Measurements from ENCODE around the gene EGR4. TPM values are rescaled to one million over a fixed set of nuclear protein-coding genes. Genes with fewer than 3 reads are reported as not detected.

EGR4 gene
- total RNA-seq, 1 experiment from 2014 or later, result not detected

DNA sequence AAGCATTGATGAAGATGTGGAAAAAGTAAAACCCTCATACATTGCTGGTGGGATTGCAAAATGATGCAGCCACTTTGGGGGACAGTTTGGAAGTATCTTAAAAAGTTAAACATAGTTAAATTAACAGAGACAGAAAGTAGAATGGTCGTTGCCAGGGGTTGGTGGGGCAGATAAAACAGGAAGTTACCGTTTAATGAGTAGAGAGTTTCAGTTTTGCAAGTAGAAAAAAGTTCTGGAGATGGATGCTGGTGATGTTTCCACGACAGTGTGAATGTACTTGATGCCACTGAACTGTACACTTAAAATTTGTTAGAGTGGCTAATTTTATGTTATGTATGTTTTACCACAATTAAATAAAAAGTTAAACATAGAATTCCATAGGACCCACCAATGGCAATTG lies 44.5 kb upstream of the EGR4 start:
- Mint-ChIP-seq H3K36me3 (ENCODE audit: insufficient read depth, unreplicated experiment) (no peaks in the 10 kb centered on the region), H3K9me3 (ENCODE audit: unreplicated experiment) (no peaks in the 10 kb centered on the region), H3K4me3 (ENCODE audit: unreplicated experiment) (no peak overlapping the region), H3K4me1 (ENCODE audit: low read depth, unreplicated experiment) (no peaks in the 10 kb centered on the region), H3K27ac (ENCODE audit: unreplicated experiment) (no peak overlapping the region), H3K27me3 (ENCODE audit: insufficient read depth, unreplicated experiment) (peaks cover 3% of the 10 kb centered on the region)
- BruUV-seq (replicated peaks), result no TSS peak
- no peaks in the 10 kb centered on the region for H3K36me3 ChIP-seq (ENCODE audit: control insufficient read depth, insufficient read depth, low read length)
- no peak overlapping the region for H3K4me3 ChIP-seq (ENCODE audit: low read depth, low read length)
- TF ChIP-seq, protein P1, sequence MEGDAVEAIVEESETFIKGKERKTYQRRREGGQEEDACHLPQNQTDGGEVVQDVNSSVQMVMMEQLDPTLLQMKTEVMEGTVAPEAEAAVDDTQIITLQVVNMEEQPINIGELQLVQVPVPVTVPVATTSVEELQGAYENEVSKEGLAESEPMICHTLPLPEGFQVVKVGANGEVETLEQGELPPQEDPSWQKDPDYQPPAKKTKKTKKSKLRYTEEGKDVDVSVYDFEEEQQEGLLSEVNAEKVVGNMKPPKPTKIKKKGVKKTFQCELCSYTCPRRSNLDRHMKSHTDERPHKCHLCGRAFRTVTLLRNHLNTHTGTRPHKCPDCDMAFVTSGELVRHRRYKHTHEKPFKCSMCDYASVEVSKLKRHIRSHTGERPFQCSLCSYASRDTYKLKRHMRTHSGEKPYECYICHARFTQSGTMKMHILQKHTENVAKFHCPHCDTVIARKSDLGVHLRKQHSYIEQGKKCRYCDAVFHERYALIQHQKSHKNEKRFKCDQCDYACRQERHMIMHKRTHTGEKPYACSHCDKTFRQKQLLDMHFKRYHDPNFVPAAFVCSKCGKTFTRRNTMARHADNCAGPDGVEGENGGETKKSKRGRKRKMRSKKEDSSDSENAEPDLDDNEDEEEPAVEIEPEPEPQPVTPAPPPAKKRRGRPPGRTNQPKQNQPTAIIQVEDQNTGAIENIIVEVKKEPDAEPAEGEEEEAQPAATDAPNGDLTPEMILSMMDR (IDR thresholded peaks at IDR 0.05; ENCODE audit: insufficient read depth in 1 of 2, low read depth in 1 of 2, low read length in 1 of 2, severe bottlenecking in 1 of 2, unreplicated experiment in 1 of 2), result no peak
- no peaks in the 10 kb centered on the region for H3K4me1 ChIP-seq
- 0 out of 2 replicates have a peak, but pooled peaks cover 2% of the 10 kb centered on the region for H3K9me3 ChIP-seq
- H3K27me3 ChIP-seq (replicated peaks; ENCODE audit: control insufficient read depth, insufficient read depth, low read length), result no peaks in the 10 kb centered on the region
- intact Hi-C loops (cut with micrococcal nuclease; ENCODE audit: unreplicated experiment), result no loop called here
- CTCF ChIA-PET, result no interaction called here
- POLR2A ChIA-PET, result no interaction called here
- DNase-seq, result no peak

DNA sequence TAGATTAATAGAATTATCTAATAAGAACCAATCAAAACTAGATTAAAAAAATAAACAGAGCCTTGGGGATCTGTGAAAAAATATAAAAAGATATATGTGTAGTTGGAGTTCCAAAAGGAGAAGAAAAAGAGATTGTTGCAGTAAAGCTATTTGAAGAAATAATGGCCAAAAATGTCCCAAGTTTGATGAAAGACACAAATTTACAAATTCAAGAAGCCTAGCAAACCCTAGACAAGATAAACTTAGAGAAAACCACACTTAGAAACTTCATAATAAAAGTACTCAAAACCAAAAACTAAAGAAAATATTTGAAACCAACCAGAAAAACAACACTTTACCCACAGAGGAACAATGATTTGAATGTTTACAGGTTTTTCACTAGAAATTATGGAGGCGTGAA lies 41.3 kb upstream of the EGR4 start:
- H3K4me1 ChIP-seq, result peaks cover 2% of the 10 kb centered on the region; the same call in 1 of the 2 replicates
- H3K27me3 Mint-ChIP-seq (ENCODE audit: insufficient read depth, unreplicated experiment), result peaks cover 7% of the 10 kb centered on the region
- H3K36me3 ChIP-seq (ENCODE audit: control insufficient read depth, insufficient read depth, low read length), result no peaks in the 10 kb centered on the region
- H3K4me3 ChIP-seq (ENCODE audit: low read depth, low read length), result no peak overlapping the region
- H3K4me1 Mint-ChIP-seq (ENCODE audit: low read depth, unreplicated experiment), result no peaks in the 10 kb centered on the region
- H3K9me3 Mint-ChIP-seq (ENCODE audit: unreplicated experiment), result no peaks in the 10 kb centered on the region
- H3K27me3 ChIP-seq (replicated peaks; ENCODE audit: control insufficient read depth, insufficient read depth, low read length), result no peaks in the 10 kb centered on the region
- no peak overlapping the region for H3K27ac Mint-ChIP-seq (ENCODE audit: unreplicated experiment)
- intact Hi-C loops (cut with micrococcal nuclease; ENCODE audit: unreplicated experiment), result no loop called here
- POLR2A ChIA-PET, result no interaction called here
- CTCF ChIA-PET, result no interaction called here
- no TSS peak for BruUV-seq (replicated peaks)
- no peak overlapping the region for H3K4me3 Mint-ChIP-seq (ENCODE audit: unreplicated experiment)
- no peak for DNase-seq
- TF ChIP-seq, protein P1 (IDR thresholded peaks at IDR 0.05; ENCODE audit: insufficient read depth in 1 of 2, low read depth in 1 of 2, low read length in 1 of 2, severe bottlenecking in 1 of 2, unreplicated experiment in 1 of 2), result no peak
- no peaks in the 10 kb centered on the region for H3K36me3 Mint-ChIP-seq (ENCODE audit: insufficient read depth, unreplicated experiment)
- H3K9me3 ChIP-seq, result 0 out of 2 replicates have a peak, but pooled peaks cover 2% of the 10 kb centered on the region

DNA sequence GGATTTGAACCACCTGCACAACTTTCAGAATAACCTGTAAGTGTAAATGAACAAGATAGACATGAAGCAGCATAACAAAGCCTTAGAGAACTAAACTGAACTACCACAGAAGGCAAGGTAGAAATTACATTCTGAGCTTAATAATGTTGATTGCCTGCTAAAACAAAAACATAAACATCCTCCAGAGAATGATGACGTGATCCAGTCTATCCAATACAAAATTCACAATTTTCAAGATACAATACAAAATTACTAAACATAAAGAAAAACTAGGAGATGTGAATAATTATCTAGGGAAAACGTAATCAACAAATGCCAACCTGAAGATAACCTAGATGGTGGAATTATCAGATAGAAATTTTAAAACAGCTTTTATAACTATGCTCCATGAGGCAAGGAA lies 40.7 kb upstream of the EGR4 start:
- Mint-ChIP-seq H3K9me3 (ENCODE audit: unreplicated experiment) (peaks cover 5% of the 10 kb centered on the region), H3K27me3 (ENCODE audit: insufficient read depth, unreplicated experiment) (peaks cover 7% of the 10 kb centered on the region), H3K27ac (ENCODE audit: unreplicated experiment) (no peak overlapping the region), H3K4me3 (ENCODE audit: unreplicated experiment) (no peak overlapping the region), H3K36me3 (ENCODE audit: insufficient read depth, unreplicated experiment) (no peaks in the 10 kb centered on the region), H3K4me1 (ENCODE audit: low read depth, unreplicated experiment) (no peaks in the 10 kb centered on the region)
- intact Hi-C loops (cut with micrococcal nuclease; ENCODE audit: unreplicated experiment), result no loop called here
- no peak overlapping the region for H3K4me3 ChIP-seq (ENCODE audit: low read depth, low read length)
- BruUV-seq (replicated peaks), result no TSS peak
- no peak for DNase-seq
- POLR2A ChIA-PET, result no interaction called here
- TF ChIP-seq, protein P1 (IDR thresholded peaks at IDR 0.05; ENCODE audit: insufficient read depth in 1 of 2, low read depth in 1 of 2, low read length in 1 of 2, severe bottlenecking in 1 of 2, unreplicated experiment in 1 of 2), result no peak
- 0 out of 2 replicates have a peak, but pooled peaks cover 2% of the 10 kb centered on the region for H3K9me3 ChIP-seq
- no peaks in the 10 kb centered on the region for H3K36me3 ChIP-seq (ENCODE audit: control insufficient read depth, insufficient read depth, low read length)
- CTCF ChIA-PET, result no interaction called here
- peaks cover 6% of the 10 kb centered on the region; the same call in 1 of the 2 replicates for H3K4me1 ChIP-seq
- no peaks in the 10 kb centered on the region for H3K27me3 ChIP-seq (replicated peaks; ENCODE audit: control insufficient read depth, insufficient read depth, low read length)
